Airway epithelial cell (primary cell): Measurements from ENCODE around the gene CEP104. TPM values are rescaled to one million over a fixed set of nuclear protein-coding genes. Genes with fewer than 3 reads are reported as not detected.

Experiments used
- total RNA-seq: library from RNA; depleted of rRNA; stranded (reverse); fragments of >200 nt; gene quantifications from 2 replicates; pipeline ENCODE4 v1.2.3, GENCODE V29; 2015

Gene CEP104
- 14.5 and 17.6 TPM in 2 replicates for total RNA-seq

GRCh38 chr1:3856923-3857790, at the start of gene CEP104, which contains the start of gene DFFB:
CEP104 (minus strand) TSS chr1:3857211; CDS start chr1:3852407, 4,804 bp downstream.
DFFB (plus strand) TSS chr1:3857476; CDS start chr1:3857604, 128 bp downstream.

GRCh38 chr1:3900150-3900968, 43.3 kb upstream of the CEP104 start, which contains the start of gene C1orf174:
C1orf174 (minus strand) TSS chr1:3900272; CDS start chr1:3900186, 86 bp downstream.

GRCh38 chr1:3796215-3797061, 60.6 kb downstream of the CEP104 start, which contains the start of gene LRRC47:
LRRC47 (minus strand) TSS chr1:3796498; CDS start chr1:3796476, 22 bp downstream.

GRCh38 chr1:3772715-3773571, 84.1 kb downstream of the CEP104 start, which contains the start of gene SMIM1:
SMIM1 (plus strand) TSS chr1:3772749; CDS start chr1:3775374, 2,625 bp downstream.

Other genes starting within 250 kb of the CEP104 start
- 0.99 and 1.6 TPM in 2 replicates for gene MEGF6, start 245.7 kb downstream of the CEP104 start, total RNA-seq
- 11.4 and 18.3 TPM in 2 replicates for gene TPRG1L, start 232.2 kb downstream of the CEP104 start, total RNA-seq
- 19.4 and 20.7 TPM in 2 replicates for gene WRAP73, start 207.1 kb downstream of the CEP104 start, total RNA-seq
- gene TP73, start 204.7 kb downstream of the CEP104 start, total RNA-seq, result 6.1 and 9.5 TPM in 2 replicates
- not detected in 2 replicates for gene CCDC27, start 104.8 kb downstream of the CEP104 start, total RNA-seq
- gene SMIM1, start 84.5 kb downstream of the CEP104 start, total RNA-seq, result 0.79 and 3.6 TPM in 2 replicates
- gene LRRC47, start 60.7 kb downstream of the CEP104 start, total RNA-seq, result 40.5 and 50.2 TPM in 2 replicates
- 6.5 and 6.9 TPM in 2 replicates for gene DFFB, start 265 bp upstream of the CEP104 start, total RNA-seq
- 28.6 and 31.5 TPM in 2 replicates for gene C1orf174, start 43.1 kb upstream of the CEP104 start, total RNA-seq